Measurements from ENCODE around the gene TBC1D22B. TPM values are rescaled to one million over a fixed set of nuclear protein-coding genes. Genes with fewer than 3 reads are reported as not detected.
A peak's percentile ranks its signal among the peaks of the same experiment; 100 is the strongest.

TBC1D22B gene
- total and polyA plus RNA-seq, 8 donors = 3.5 to 16.3 (median 6.2) TPM

DNA sequence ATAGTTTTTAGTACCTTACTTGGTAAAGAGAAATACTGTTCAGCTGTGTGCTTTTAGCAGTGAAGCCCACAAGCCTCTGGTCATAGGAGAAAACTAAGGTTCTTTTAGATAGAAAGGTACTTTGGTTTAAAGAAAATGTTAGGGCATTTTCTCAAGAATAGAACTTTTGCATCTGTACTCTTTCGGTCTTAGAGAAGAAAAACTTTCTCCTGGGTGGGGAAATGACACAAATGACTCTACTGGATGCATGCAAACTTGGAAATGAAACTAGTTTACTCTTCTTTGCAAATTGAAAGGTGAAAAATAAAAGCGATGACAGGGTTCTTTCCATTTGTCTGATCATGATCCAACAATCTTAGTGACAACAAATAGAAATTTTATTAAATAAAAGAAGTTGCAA lies 2.5 kb downstream of the TBC1D22B start:
- TF ChIP-seq, protein P1, sequence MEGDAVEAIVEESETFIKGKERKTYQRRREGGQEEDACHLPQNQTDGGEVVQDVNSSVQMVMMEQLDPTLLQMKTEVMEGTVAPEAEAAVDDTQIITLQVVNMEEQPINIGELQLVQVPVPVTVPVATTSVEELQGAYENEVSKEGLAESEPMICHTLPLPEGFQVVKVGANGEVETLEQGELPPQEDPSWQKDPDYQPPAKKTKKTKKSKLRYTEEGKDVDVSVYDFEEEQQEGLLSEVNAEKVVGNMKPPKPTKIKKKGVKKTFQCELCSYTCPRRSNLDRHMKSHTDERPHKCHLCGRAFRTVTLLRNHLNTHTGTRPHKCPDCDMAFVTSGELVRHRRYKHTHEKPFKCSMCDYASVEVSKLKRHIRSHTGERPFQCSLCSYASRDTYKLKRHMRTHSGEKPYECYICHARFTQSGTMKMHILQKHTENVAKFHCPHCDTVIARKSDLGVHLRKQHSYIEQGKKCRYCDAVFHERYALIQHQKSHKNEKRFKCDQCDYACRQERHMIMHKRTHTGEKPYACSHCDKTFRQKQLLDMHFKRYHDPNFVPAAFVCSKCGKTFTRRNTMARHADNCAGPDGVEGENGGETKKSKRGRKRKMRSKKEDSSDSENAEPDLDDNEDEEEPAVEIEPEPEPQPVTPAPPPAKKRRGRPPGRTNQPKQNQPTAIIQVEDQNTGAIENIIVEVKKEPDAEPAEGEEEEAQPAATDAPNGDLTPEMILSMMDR (IDR thresholded peaks at IDR 0.05) = no peak
- no peak for TF ChIP-seq POLR2A (IDR thresholded peaks at IDR 0.05)
- no peak for TF ChIP-seq POLR2AphosphoS5 (IDR thresholded peaks at IDR 0.05)
- TF ChIP-seq EP300 (IDR thresholded peaks at IDR 0.05) = no peak
- no peaks in the 10 kb centered on the region for H3K36me3 ChIP-seq
- no peaks in the 10 kb centered on the region for H3K27me3 ChIP-seq
- H3K9me3 ChIP-seq = no peaks in the 10 kb centered on the region
- H3K4me1 ChIP-seq = peaks cover 14 to 62% (median 42%) of the 10 kb centered on the region in 4 donors
- no peak for DNase-seq
- no peak overlapping the region for H3K4me3 ChIP-seq
- intact Hi-C loops (cut with DNase I; ENCODE audit: low total_unique reads) = no loop called here
- 76 to 85% (median 78%) methylated on average over 2 of the region's 2 CpGs for WGBS, 5 donors
- H3K27ac ChIP-seq = peak overlapping the region in 1 of 5 donors; percentile 91

GRCh38 chr6:37260444-37260843 lies 2.9 kb downstream of the TBC1D22B start:
- Histone ChIP-seq H3K4me1 (peaks cover 14 to 66% (median 46%) of the 10 kb centered on the region in 4 donors), H3K9me3 (no peaks in the 10 kb centered on the region), H3K27me3 (no peaks in the 10 kb centered on the region), H3K36me3 (no peaks in the 10 kb centered on the region), H3K27ac (no peak overlapping the region), H3K4me3 (no peak overlapping the region)
- TF ChIP-seq POLR2AphosphoS5 (IDR thresholded peaks at IDR 0.05) (no peak), POLR2A (IDR thresholded peaks at IDR 0.05) (no peak), EP300 (IDR thresholded peaks at IDR 0.05) (no peak)
- TF ChIP-seq, protein P1 (IDR thresholded peaks at IDR 0.05) = no peak
- DNase-seq = no peak
- intact Hi-C loops (cut with DNase I; ENCODE audit: low total_unique reads) = no loop called here
- WGBS, 5 donors = 87 to 100% (median 92%) methylated on average over 1 of the region's 1 CpG

DNA sequence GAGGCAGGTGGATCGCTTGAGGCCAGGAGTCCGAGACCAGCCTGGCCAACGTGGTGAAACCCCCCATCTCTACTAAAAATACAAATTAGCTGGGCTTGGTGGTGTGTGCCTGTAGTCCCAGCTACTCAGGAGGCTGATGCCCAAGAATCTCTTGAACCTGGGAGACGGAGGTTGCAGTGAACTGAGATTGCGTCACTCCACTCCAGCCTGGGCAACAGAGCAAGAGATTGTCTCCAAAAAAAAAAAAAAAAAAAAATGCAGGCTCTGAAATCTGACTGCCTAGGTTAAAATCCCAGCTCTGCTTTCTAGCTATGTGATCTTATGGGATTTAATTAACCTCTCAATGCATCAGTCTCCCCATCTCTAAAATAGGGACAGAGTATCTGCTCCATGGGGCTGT lies 3.6 kb downstream of the TBC1D22B start:
- no peaks in the 10 kb centered on the region for H3K27me3 ChIP-seq
- 77 to 100% (median 95%) methylated on average over 2 to 5 of the region's 5 CpGs for WGBS, 5 donors
- peaks cover 14 to 70% (median 47%) of the 10 kb centered on the region in 4 donors for H3K4me1 ChIP-seq
- no peak overlapping the region for H3K4me3 ChIP-seq
- intact Hi-C loops (cut with DNase I; ENCODE audit: low total_unique reads) = no loop called here
- no peaks in the 10 kb centered on the region for H3K36me3 ChIP-seq
- no peak for DNase-seq
- H3K9me3 ChIP-seq = no peaks in the 10 kb centered on the region
- no peak for TF ChIP-seq POLR2AphosphoS5 (IDR thresholded peaks at IDR 0.05)
- TF ChIP-seq EP300 (IDR thresholded peaks at IDR 0.05) = no peak
- TF ChIP-seq, protein P1 (IDR thresholded peaks at IDR 0.05) = no peak
- no peak for TF ChIP-seq POLR2A (IDR thresholded peaks at IDR 0.05)
- H3K27ac ChIP-seq = no peak overlapping the region

- DNase-seq = no peak
- H3K27me3 ChIP-seq = no peaks in the 10 kb centered on the region
- H3K36me3 ChIP-seq = no peaks in the 10 kb centered on the region
- intact Hi-C loops (cut with DNase I; ENCODE audit: low total_unique reads) = no loop called here
- H3K9me3 ChIP-seq = no peaks in the 10 kb centered on the region
- peaks cover 14 to 63% (median 43%) of the 10 kb centered on the region in 4 donors for H3K4me1 ChIP-seq
- no peak overlapping the region for H3K4me3 ChIP-seq
- WGBS, 5 donors = 31 to 56% (median 40%) methylated on average over 8 of the region's 8 CpGs
- peak overlapping the region in 4 of 5 donors; percentile 18 to 67 (median 45) for H3K27ac ChIP-seq
- TF ChIP-seq, protein P1 (IDR thresholded peaks at IDR 0.05) = no peak
- TF ChIP-seq POLR2AphosphoS5 (IDR thresholded peaks at IDR 0.05) (no peak), EP300 (IDR thresholded peaks at IDR 0.05) (no peak), POLR2A (IDR thresholded peaks at IDR 0.05) (no peak)
Measured at GRCh38 chr6:37262446-37263026, 5.0 kb downstream of the TBC1D22B start.
